ENCODE measurements around the gene RNF149. TPM values are rescaled to one million over a fixed set of nuclear protein-coding genes. Genes with fewer than 3 reads are reported as not detected.
A peak's percentile ranks its signal among the peaks of the same experiment; 100 is the strongest.

The RNF149 gene
- total RNA-seq, 5 donors from 2014 or later (not counting 1 experiment from before 2014, with no cell fraction given): 114 to 139 (median 123) TPM

- H3K4me3 Mint-ChIP-seq: no peak overlapping the region
- peaks cover 24 to 42% (median 38%) of the 10 kb centered on the region in 3 donors for H3K4me1 Mint-ChIP-seq
- Histone ChIP-seq H3K27ac (ENCODE audit: low read length) (no peak overlapping the region), H3K36me3 (ENCODE audit: control insufficient read depth in 2 of 2, extremely low read depth in 1 of 2, insufficient read depth in 1 of 2, low read length in 1 of 2) (peaks cover 10 to 77% of the 10 kb centered on the region in 2 donors), H3K4me1 (ENCODE audit: control insufficient read depth in 1 of 2, extremely low read depth in 1 of 2, insufficient read depth in 2 of 2, low read length in 2 of 2) (no peaks in the 10 kb centered on the region), H3K27me3 (replicated peaks in 1 of 2; ENCODE audit: control insufficient read depth in 2 of 2, extremely low read depth in 1 of 2, insufficient read depth in 2 of 2, low read length in 1 of 2) (no peaks in the 10 kb centered on the region), H3K9me3 (no peaks in the 10 kb centered on the region), H3K4me3 (ENCODE audit: control insufficient read depth in 1 of 2, extremely low read depth in 1 of 2, low read length in 1 of 2) (no peak overlapping the region)
- ChIA-PET POLR2A (no interaction called here), CTCF (interaction anchor here in 1 of 2 donors (0.7 kb wide), 1 partner anchor 26 kb away, joined by 3 read pairs; no protein-coding TSS in a partner anchor)
- DNase-seq (no peak), ATAC-seq (replicated peaks in 1 of 4) (no peak)
- H3K27ac Mint-ChIP-seq: peak overlapping the region; percentile 52 to 71
- WGBS (ENCODE audit: insufficient coverage): 100% methylated on average over 2 of the region's 3 CpGs
- H3K36me3 Mint-ChIP-seq: peaks cover 63% of the 10 kb centered on the region
- no peaks in the 10 kb centered on the region for H3K27me3 Mint-ChIP-seq
- H3K9me3 Mint-ChIP-seq: no peaks in the 10 kb centered on the region
Measured at GRCh38 chr2:101278925-101279324, 29.6 kb downstream of the RNF149 start.

GRCh38 chr2:101277111-101277510, 31.4 kb downstream of the RNF149 start:
- Histone ChIP-seq H3K4me1 (ENCODE audit: control insufficient read depth in 1 of 2, extremely low read depth in 1 of 2, insufficient read depth in 2 of 2, low read length in 2 of 2) (peaks cover 6 to 9% of the 10 kb centered on the region in 2 experiments), H3K27me3 (replicated peaks in 1 of 2; ENCODE audit: control insufficient read depth in 2 of 2, extremely low read depth in 1 of 2, insufficient read depth in 2 of 2, low read length in 1 of 2) (no peaks in the 10 kb centered on the region), H3K9me3 (no peaks in the 10 kb centered on the region), H3K36me3 (ENCODE audit: control insufficient read depth in 2 of 2, extremely low read depth in 1 of 2, insufficient read depth in 1 of 2, low read length in 1 of 2) (peaks cover 11 to 69% of the 10 kb centered on the region in 2 donors), H3K4me3 (ENCODE audit: control insufficient read depth in 1 of 2, extremely low read depth in 1 of 2, low read length in 1 of 2) (no peak overlapping the region), H3K27ac (ENCODE audit: low read length) (no peak overlapping the region)
- POLR2A ChIA-PET: no interaction called here
- DNase-seq (no peak), ATAC-seq (replicated peaks in 1 of 4) (no peak)
- H3K36me3 Mint-ChIP-seq: peaks cover 58% of the 10 kb centered on the region
- H3K27ac Mint-ChIP-seq: no peak overlapping the region
- WGBS (ENCODE audit: insufficient coverage): 92% methylated on average over 2 of the region's 7 CpGs
- no peaks in the 10 kb centered on the region for H3K27me3 Mint-ChIP-seq
- peaks cover 22 to 47% (median 42%) of the 10 kb centered on the region in 3 donors for H3K4me1 Mint-ChIP-seq
- CTCF ChIA-PET: interaction anchor here in 1 of 2 donors (0.7 kb wide), 1 partner anchor 673 kb away, joined by 3 read pairs; no protein-coding TSS in a partner anchor
- no peak overlapping the region for H3K4me3 Mint-ChIP-seq
- no peaks in the 10 kb centered on the region for H3K9me3 Mint-ChIP-seq

- H3K36me3 Mint-ChIP-seq: peaks cover 44% of the 10 kb centered on the region
- Histone ChIP-seq H3K4me3 (ENCODE audit: control insufficient read depth in 1 of 2, extremely low read depth in 1 of 2, low read length in 1 of 2) (no peak overlapping the region), H3K9me3 (no peaks in the 10 kb centered on the region), H3K36me3 (ENCODE audit: control insufficient read depth in 2 of 2, extremely low read depth in 1 of 2, insufficient read depth in 1 of 2, low read length in 1 of 2) (peaks cover 20 to 69% of the 10 kb centered on the region in 2 donors), H3K4me1 (ENCODE audit: control insufficient read depth in 1 of 2, extremely low read depth in 1 of 2, insufficient read depth in 2 of 2, low read length in 2 of 2) (peaks cover 9 to 13% of the 10 kb centered on the region in 2 experiments), H3K27ac (ENCODE audit: low read length) (no peak overlapping the region), H3K27me3 (replicated peaks in 1 of 2; ENCODE audit: control insufficient read depth in 2 of 2, extremely low read depth in 1 of 2, insufficient read depth in 2 of 2, low read length in 1 of 2) (no peaks in the 10 kb centered on the region)
- no peaks in the 10 kb centered on the region for H3K27me3 Mint-ChIP-seq
- H3K4me3 Mint-ChIP-seq: no peak overlapping the region
- ChIA-PET POLR2A (interaction anchor here in 1 of 2 donors (0.6 to 0.7 kb wide), 3 partner anchors 29 to 64 kb away, joined by 3 to 6 read pairs (median 4); no protein-coding TSS in a partner anchor), CTCF (interaction anchor here in 1 of 2 donors (0.7 kb wide), 1 partner anchor 693 kb away, joined by 3 read pairs; no protein-coding TSS in a partner anchor)
- WGBS (ENCODE audit: insufficient coverage): 95% methylated on average over 5 of the region's 5 CpGs
- no peaks in the 10 kb centered on the region for H3K9me3 Mint-ChIP-seq
- peaks cover 22 to 46% (median 42%) of the 10 kb centered on the region in 3 donors for H3K4me1 Mint-ChIP-seq
- H3K27ac Mint-ChIP-seq: peak overlapping the region in 1 of 2 donors; percentile 45
- DNase-seq (no peak), ATAC-seq (replicated peaks in 1 of 4) (no peak)
Measured at GRCh38 chr2:101274142-101274541, 34.4 kb downstream of the RNF149 start.

GRCh38 chr2:101273056-101273455, 35.4 kb downstream of the RNF149 start:
- H3K27ac ChIP-seq (ENCODE audit: low read length): no peak overlapping the region
- H3K36me3 ChIP-seq (ENCODE audit: control insufficient read depth in 2 of 2, extremely low read depth in 1 of 2, insufficient read depth in 1 of 2, low read length in 1 of 2): peaks cover 18 to 70% of the 10 kb centered on the region in 2 donors
- H3K9me3 ChIP-seq: no peaks in the 10 kb centered on the region
- H3K4me3 ChIP-seq (ENCODE audit: control insufficient read depth in 1 of 2, extremely low read depth in 1 of 2, low read length in 1 of 2): no peak overlapping the region
- ChIA-PET CTCF (no interaction called here), POLR2A (no interaction called here)
- H3K4me1 ChIP-seq (ENCODE audit: control insufficient read depth in 1 of 2, extremely low read depth in 1 of 2, insufficient read depth in 2 of 2, low read length in 2 of 2): peaks cover 9 to 13% of the 10 kb centered on the region in 2 experiments
- ATAC-seq (replicated peaks in 1 of 4) (peak in 2 of 4 experiments; percentile 25 to 28), DNase-seq (no peak)
- Mint-ChIP-seq H3K36me3 (peaks cover 44% of the 10 kb centered on the region), H3K27me3 (no peaks in the 10 kb centered on the region), H3K4me1 (peaks cover 25 to 42% (median 39%) of the 10 kb centered on the region in 3 donors), H3K9me3 (no peaks in the 10 kb centered on the region), H3K27ac (peak overlapping the region; percentile 77 to 85), H3K4me3 (no peak overlapping the region)
- 87% methylated on average over 4 of the region's 8 CpGs for WGBS (ENCODE audit: insufficient coverage)
- no peaks in the 10 kb centered on the region for H3K27me3 ChIP-seq (replicated peaks in 1 of 2; ENCODE audit: control insufficient read depth in 2 of 2, extremely low read depth in 1 of 2, insufficient read depth in 2 of 2, low read length in 1 of 2)

- ChIA-PET CTCF (interaction anchor here (0.7 kb wide), 3 partner anchors 25 to 648 kb away, joined by 4 to 9 read pairs (median 5); no protein-coding TSS in a partner anchor), POLR2A (interaction anchor here (0.6 to 0.7 kb wide), 5 partner anchors 14 to 445 kb away, joined by 4 to 5 read pairs (median 4); no protein-coding TSS in a partner anchor)
- H3K36me3 Mint-ChIP-seq: peaks cover 43% of the 10 kb centered on the region
- H3K9me3 Mint-ChIP-seq: no peaks in the 10 kb centered on the region
- H3K4me1 Mint-ChIP-seq: peaks cover 31 to 47% (median 45%) of the 10 kb centered on the region in 3 donors
- no peaks in the 10 kb centered on the region for H3K27me3 Mint-ChIP-seq
- ATAC-seq (replicated peaks in 1 of 4) (peak; percentile 34 to 61 (median 50)), DNase-seq (peak in 1 of 35 experiments; percentile 16)
- H3K27ac Mint-ChIP-seq: peak overlapping the region; percentile 77 to 85
- Histone ChIP-seq H3K27me3 (replicated peaks in 1 of 2; ENCODE audit: control insufficient read depth in 2 of 2, extremely low read depth in 1 of 2, insufficient read depth in 2 of 2, low read length in 1 of 2) (no peaks in the 10 kb centered on the region), H3K27ac (ENCODE audit: low read length) (peak overlapping the region; percentile 42), H3K4me3 (ENCODE audit: control insufficient read depth in 1 of 2, extremely low read depth in 1 of 2, low read length in 1 of 2) (no peak overlapping the region), H3K36me3 (ENCODE audit: control insufficient read depth in 2 of 2, extremely low read depth in 1 of 2, insufficient read depth in 1 of 2, low read length in 1 of 2) (peaks cover 17 to 72% of the 10 kb centered on the region in 2 donors), H3K4me1 (ENCODE audit: control insufficient read depth in 1 of 2, extremely low read depth in 1 of 2, insufficient read depth in 2 of 2, low read length in 2 of 2) (peaks cover 9 to 13% of the 10 kb centered on the region in 2 experiments), H3K9me3 (no peaks in the 10 kb centered on the region)
- no peak overlapping the region for H3K4me3 Mint-ChIP-seq
- WGBS (ENCODE audit: insufficient coverage): 50% methylated on average over 1 of the region's 3 CpGs
Measured at GRCh38 chr2:101272045-101272784, 36.3 kb downstream of the RNF149 start.

GRCh38 chr2:101270700-101271259, 37.7 kb downstream of the RNF149 start:
- Mint-ChIP-seq H3K36me3 (peaks cover 44% of the 10 kb centered on the region), H3K27ac (peak overlapping the region; percentile 60 to 62), H3K9me3 (no peaks in the 10 kb centered on the region), H3K27me3 (no peaks in the 10 kb centered on the region), H3K4me3 (no peak overlapping the region), H3K4me1 (peaks cover 31 to 50% (median 44%) of the 10 kb centered on the region in 3 donors)
- POLR2A ChIA-PET: interaction anchor here (0.6 to 1.2 kb wide), 5 partner anchors 10 to 268 kb away, joined by 3 to 12 read pairs (median 3); no protein-coding TSS in a partner anchor
- Histone ChIP-seq H3K36me3 (ENCODE audit: control insufficient read depth in 2 of 2, extremely low read depth in 1 of 2, insufficient read depth in 1 of 2, low read length in 1 of 2) (peaks cover 21 to 76% of the 10 kb centered on the region in 2 donors), H3K27ac (ENCODE audit: low read length) (peak overlapping the region; percentile 15), H3K27me3 (replicated peaks in 1 of 2; ENCODE audit: control insufficient read depth in 2 of 2, extremely low read depth in 1 of 2, insufficient read depth in 2 of 2, low read length in 1 of 2) (no peaks in the 10 kb centered on the region), H3K4me1 (ENCODE audit: control insufficient read depth in 1 of 2, extremely low read depth in 1 of 2, insufficient read depth in 2 of 2, low read length in 2 of 2) (peaks cover 9 to 13% of the 10 kb centered on the region in 2 experiments), H3K4me3 (ENCODE audit: control insufficient read depth in 1 of 2, extremely low read depth in 1 of 2, low read length in 1 of 2) (no peak overlapping the region), H3K9me3 (no peaks in the 10 kb centered on the region)
- no peak for DNase-seq
- WGBS (ENCODE audit: insufficient coverage): 94% methylated on average over 6 of the region's 8 CpGs
- CTCF ChIA-PET: interaction anchor here in 1 of 2 donors (0.7 to 1.7 kb wide), 2 partner anchors 17 to 120 kb away, joined by 3 read pairs; no protein-coding TSS in a partner anchor
- ATAC-seq (replicated peaks in 1 of 4): no peak

Data from T-cell (primary cell).